A549 (cell line): ENCODE results near the gene CTCFL. TPM values are rescaled to one million over a fixed set of nuclear protein-coding genes. Genes with fewer than 3 reads are reported as not detected.

Experiments used
- ATAC-seq, 2 experiments: fragments of 200-7000 bp in 1 of 2; fragments of >200 bp in 1 of 2; cut with Nextera tagmentation in 1 of 2; cut with Tn5 transposase in 1 of 2; 3 replicates each; pipeline versions ENCODE4 v1.8.0 to v1.9.1; 2018 to 2020; ENCODE audit warnings: mild to moderate bottlenecking in 1 of 2, moderate library complexity in 1 of 2
- CTCF ChIA-PET: fragments of 300-600 bp; sonication (Branson Sonifier 250); formaldehyde crosslinking; extraction: SDS; loops from one replicate; lab custom pipeline; 2021; ENCODE audit warnings: antibody characterized with exemption, inconsistent platforms; lab: Yijun Ruan, JAX
- POLR2A ChIA-PET: fragments of 350-600 bp; formaldehyde crosslinking; extraction: SDS; loops from one replicate; lab custom pipeline; 2021; ENCODE audit warnings: antibody characterized with exemption, inconsistent platforms; lab: Yijun Ruan, JAX
- DNase-seq, 2 experiments: peaks; one replicate each; pipeline versions ENCODE4 v3.0.0 to v3.0.0-alpha.2; 2011 to 2016; ENCODE audit warnings: low read depth in 1 of 2, low spot score in 1 of 2
- FAIRE-seq: peaks from 2 replicates; lab custom pipeline; 2011; peaks lifted over from hg19 to GRCh38; lab: Jason Lieb, UNC
- H3K27ac ChIP-seq, 2 experiments: fragments of >200 bp; sonication (Bioruptor Twin); formaldehyde crosslinking; 3 replicates each; pipeline ENCODE4 v1.5.1; 2016 to 2017
- H3K4me1 ChIP-seq: fragments of >200 bp; sonication (Bioruptor Twin); formaldehyde crosslinking; 3 replicates; pipeline ENCODE4 v1.6.1; 2016
- H3K4me2 ChIP-seq: fragments of >200 bp; sonication (Bioruptor Twin); formaldehyde crosslinking; 3 replicates; pipeline ENCODE4 v1.6.1; 2016
- H3K4me3 ChIP-seq: fragments of >200 bp; sonication (Bioruptor Twin); formaldehyde crosslinking; 3 replicates; pipeline ENCODE4 v1.5.1; 2016
- H3K9me3 ChIP-seq: fragments of >200 bp; sonication (Bioruptor Twin); formaldehyde crosslinking; 3 replicates; pipeline ENCODE4 v1.6.1; 2016
- BHLHE40 ChIP-seq: IDR thresholded peaks from 2 replicates; pipeline ENCODE4 v1.6.1; 2012; ENCODE audit warnings: low read depth, low read length, inconsistent platforms
- CBX2 ChIP-seq: fragments of 200-600 bp; sonication (generic); IDR thresholded peaks from 2 replicates; pipeline ENCODE4 v1.6.1; 2016; ENCODE audit warnings: low read depth, mild to moderate bottlenecking, borderline replicate concordance
- CEBPB ChIP-seq, 2 experiments: fragments of >200 bp in 1 of 2; sonication (Bioruptor Twin) in 1 of 2; formaldehyde crosslinking in 1 of 2; IDR thresholded peaks; 2 replicates each; pipeline ENCODE4 v1.6.1; 2012 to 2016
- EP300 ChIP-seq, 2 experiments: fragments of >200 bp; sonication (Bioruptor Twin); formaldehyde crosslinking; IDR thresholded peaks; 2 replicates in 1 of 2; 3 replicates in 1 of 2; pipeline ENCODE4 v1.6.1; 2016 to 2017
- ESRRA ChIP-seq: fragments of 150-350 bp; IDR thresholded peaks from 2 replicates; pipeline ENCODE4 v1.6.1; 2014; ENCODE audit warnings: mild to moderate bottlenecking, low read length, borderline replicate concordance
- FOSL2 ChIP-seq, 2 experiments: fragments of 450-650 bp in 1 of 2; fragments of >200 bp in 1 of 2; sonication (Bioruptor Twin) in 1 of 2; formaldehyde crosslinking; IDR thresholded peaks; 2 replicates each; pipeline versions ENCODE4 v1.5.0 to v1.6.1; 2016 to 2020; ENCODE audit warnings: mild to moderate bottlenecking in 1 of 2, moderate library complexity in 1 of 2
- HEYL ChIP-seq: fragments of 250-450 bp; sonication (Bioruptor Pico); IDR thresholded peaks from 2 replicates; pipeline ENCODE4 v1.8.0; 2021; ENCODE audit warnings: mild to moderate bottlenecking, moderate library complexity
- HOXA7 ChIP-seq: fragments of 250-450 bp; sonication (Bioruptor Pico); IDR thresholded peaks from 2 replicates; pipeline ENCODE4 v1.5.0; 2020; ENCODE audit warnings: mild to moderate bottlenecking, moderate library complexity
- JUN ChIP-seq, 2 experiments: fragments of >200 bp; sonication (Bioruptor Twin); formaldehyde crosslinking; IDR thresholded peaks; 2 replicates in 1 of 2; 3 replicates in 1 of 2; pipeline ENCODE4 v1.6.1; 2016 to 2017
- JUNB ChIP-seq: fragments of >200 bp; sonication (Bioruptor Twin); formaldehyde crosslinking; IDR thresholded peaks from 2 replicates; pipeline ENCODE4 v1.6.1; 2016
- KDM5A ChIP-seq: fragments of 200-600 bp; sonication (generic); IDR thresholded peaks from 2 replicates; pipeline ENCODE4 v1.6.1; 2016; ENCODE audit warnings: antibody characterized with exemption, mild to moderate bottlenecking
- MAFK ChIP-seq: fragments of 450-650 bp; IDR thresholded peaks from 2 replicates; pipeline ENCODE4 v1.6.1; 2014; ENCODE audit not compliant: partially characterized antibody
- MAZ ChIP-seq: fragments of 150-350 bp; IDR thresholded peaks from 2 replicates; pipeline ENCODE4 v1.6.1; 2014; ENCODE audit warnings: antibody characterized with exemption, low read depth, low read length, borderline replicate concordance
- MYC ChIP-seq: IDR thresholded peaks from 2 replicates; pipeline ENCODE4 v1.6.1; 2012; ENCODE audit warnings: mild to moderate bottlenecking, inconsistent platforms, low read length, improper control_type of control experiment, borderline replicate concordance
- NFE2L2 ChIP-seq: fragments of 150-350 bp; conservative IDR thresholded peaks from 2 replicates; pipeline ENCODE4 v1.6.1; 2014; ENCODE audit warnings: low read length
- NPAS2 ChIP-seq: fragments of 250-450 bp; sonication (Bioruptor Pico); IDR thresholded peaks from 2 replicates; pipeline ENCODE4 v1.8.0; 2022; ENCODE audit warnings: mild to moderate bottlenecking, moderate library complexity, borderline replicate concordance
- NR3C1 ChIP-seq: fragments of >200 bp; sonication (Bioruptor Twin); formaldehyde crosslinking; IDR thresholded peaks from 3 replicates; pipeline ENCODE4 v1.6.1; 2017
- RARB ChIP-seq: fragments of 250-450 bp; sonication (Bioruptor Pico); IDR thresholded peaks from 2 replicates; pipeline ENCODE4 v1.8.0; 2021; ENCODE audit warnings: mild to moderate bottlenecking, moderate library complexity
- RCOR1 ChIP-seq: fragments of 150-350 bp; IDR thresholded peaks from 2 replicates; pipeline ENCODE4 v1.6.1; 2014; ENCODE audit warnings: antibody characterized with exemption, low read length, low read depth
- ZC3H11A ChIP-seq: fragments of 450-650 bp; IDR thresholded peaks from 2 replicates; pipeline ENCODE4 v1.6.1; 2014; ENCODE audit warnings: antibody characterized with exemption, mild to moderate bottlenecking
- ZSCAN20 ChIP-seq: fragments of 250-450 bp; sonication (Bioruptor Pico); IDR thresholded peaks from 2 replicates; pipeline ENCODE4 v1.8.0; 2022; ENCODE audit warnings: mild to moderate bottlenecking, moderate library complexity
- WGBS: methylation state at CpG from one replicate; pipeline ENCODE4 v1.1.6; 2017; ENCODE audit errors: missing lambda C conversion rate; 5-methylcytosine and 5-hydroxymethylcytosine counted together
- polyA plus RNA-seq, 4 experiments: library from polyadenylated mRNA; depleted of rRNA in 3 of 4; stranded (reverse); fragments of >200 nt; fragmentation: RNase III in 1 of 4; extraction: RNeasy Plus Mini Kit Qiagen cat#74134 plus additional on column Dnase treatment in 1 of 4; gene quantifications; 2 replicates in 3 of 4; 3 replicates in 1 of 4; pipeline ENCODE4 v1.2.3, GENCODE V29; 2011 to 2017
- TF ChIP-seq, protein P1 (sequence below): IDR thresholded peaks from 2 replicates; pipeline ENCODE4 v1.6.1; 2012
- TF ChIP-seq, protein P2 (sequence below): fragments of 450-650 bp; IDR thresholded peaks from 2 replicates; pipeline ENCODE4 v1.6.1; 2014; ENCODE audit warnings: antibody characterized with exemption
- TF ChIP-seq, protein P3 (sequence below): fragments of 250-450 bp; sonication (Bioruptor Pico); IDR thresholded peaks from 2 replicates; pipeline ENCODE4 v1.5.0; 2021; ENCODE audit warnings: mild to moderate bottlenecking, moderate library complexity, borderline replicate concordance
- TF ChIP-seq, protein P4 (sequence below): fragments of >200 bp; sonication (Bioruptor Twin); formaldehyde crosslinking; IDR thresholded peaks from 2 replicates; pipeline ENCODE4 v1.6.1; 2016

Gene CTCFL
- polyA plus RNA-seq, 2 of the 4 experiments (the other 2 are of a cell fraction): 0.03 TPM

DNA sequence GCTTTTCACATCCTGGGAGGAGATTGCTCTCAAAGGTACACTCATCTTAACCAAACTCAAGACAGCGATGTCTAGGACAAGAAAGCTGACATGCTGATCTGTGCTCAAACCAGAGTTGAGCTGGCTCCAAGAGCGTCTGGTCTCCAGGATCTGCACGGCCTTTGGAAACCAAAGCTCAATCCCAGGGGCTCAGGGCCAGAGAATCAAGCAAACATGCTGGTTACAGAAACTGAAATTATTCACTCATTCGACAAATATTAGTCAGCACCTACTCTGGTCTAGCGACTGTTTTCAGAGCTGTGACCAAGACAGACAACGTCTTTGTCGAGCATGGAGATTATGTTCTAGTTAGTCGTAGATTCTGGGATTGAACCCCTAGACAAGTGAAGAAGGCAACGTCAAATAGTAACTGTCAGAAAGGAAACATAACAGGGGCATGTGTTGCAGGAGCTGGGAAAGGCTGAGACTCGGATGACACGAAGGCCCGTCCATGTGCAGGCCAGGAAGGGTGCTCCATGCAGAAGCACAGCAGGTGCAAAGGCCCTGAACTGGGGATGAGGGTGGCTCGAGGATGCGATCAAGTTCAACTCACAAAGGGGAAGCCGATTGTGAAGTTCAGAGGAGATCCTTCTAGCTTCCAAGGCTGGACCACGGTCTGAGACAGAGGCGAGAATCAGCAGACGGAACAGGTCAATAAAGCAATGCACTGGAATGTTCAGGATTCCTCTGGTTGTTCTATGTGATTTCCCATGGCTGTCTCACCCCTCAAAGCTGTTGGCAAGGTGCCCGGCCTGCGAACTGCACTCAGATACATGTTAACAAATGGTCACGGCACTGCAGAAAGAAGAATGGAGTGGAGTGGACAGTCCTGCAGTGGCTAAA is 23.5 kb upstream of the CTCFL start:
- H3K4me2 ChIP-seq: no peak overlapping the region
- no peaks in the 10 kb centered on the region for H3K9me3 ChIP-seq
- peaks cover 15% of the 10 kb centered on the region for H3K4me1 ChIP-seq
- DNase-seq: no peak
- TF ChIP-seq, protein P1, sequence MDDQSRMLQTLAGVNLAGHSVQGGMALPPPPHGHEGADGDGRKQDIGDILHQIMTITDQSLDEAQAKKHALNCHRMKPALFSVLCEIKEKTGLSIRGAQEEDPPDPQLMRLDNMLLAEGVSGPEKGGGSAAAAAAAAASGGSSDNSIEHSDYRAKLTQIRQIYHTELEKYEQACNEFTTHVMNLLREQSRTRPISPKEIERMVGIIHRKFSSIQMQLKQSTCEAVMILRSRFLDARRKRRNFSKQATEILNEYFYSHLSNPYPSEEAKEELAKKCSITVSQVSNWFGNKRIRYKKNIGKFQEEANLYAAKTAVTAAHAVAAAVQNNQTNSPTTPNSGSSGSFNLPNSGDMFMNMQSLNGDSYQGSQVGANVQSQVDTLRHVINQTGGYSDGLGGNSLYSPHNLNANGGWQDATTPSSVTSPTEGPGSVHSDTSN: no peak
- TF ChIP-seq NR3C1: no peak
- no peak for TF ChIP-seq KDM5A
- TF ChIP-seq BHLHE40: no peak
- no peak for TF ChIP-seq FOSL2 (IDR thresholded peaks at IDR 0.05)
- TF ChIP-seq FOSL2 (CRISPR knock-in tag; IDR thresholded peaks at IDR 0.05): no peak
- no peak for TF ChIP-seq NPAS2 (CRISPR knock-in tag)
- TF ChIP-seq, protein P2, sequence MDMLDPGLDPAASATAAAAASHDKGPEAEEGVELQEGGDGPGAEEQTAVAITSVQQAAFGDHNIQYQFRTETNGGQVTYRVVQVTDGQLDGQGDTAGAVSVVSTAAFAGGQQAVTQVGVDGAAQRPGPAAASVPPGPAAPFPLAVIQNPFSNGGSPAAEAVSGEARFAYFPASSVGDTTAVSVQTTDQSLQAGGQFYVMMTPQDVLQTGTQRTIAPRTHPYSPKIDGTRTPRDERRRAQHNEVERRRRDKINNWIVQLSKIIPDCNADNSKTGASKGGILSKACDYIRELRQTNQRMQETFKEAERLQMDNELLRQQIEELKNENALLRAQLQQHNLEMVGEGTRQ: no peak
- TF ChIP-seq, protein P3, sequence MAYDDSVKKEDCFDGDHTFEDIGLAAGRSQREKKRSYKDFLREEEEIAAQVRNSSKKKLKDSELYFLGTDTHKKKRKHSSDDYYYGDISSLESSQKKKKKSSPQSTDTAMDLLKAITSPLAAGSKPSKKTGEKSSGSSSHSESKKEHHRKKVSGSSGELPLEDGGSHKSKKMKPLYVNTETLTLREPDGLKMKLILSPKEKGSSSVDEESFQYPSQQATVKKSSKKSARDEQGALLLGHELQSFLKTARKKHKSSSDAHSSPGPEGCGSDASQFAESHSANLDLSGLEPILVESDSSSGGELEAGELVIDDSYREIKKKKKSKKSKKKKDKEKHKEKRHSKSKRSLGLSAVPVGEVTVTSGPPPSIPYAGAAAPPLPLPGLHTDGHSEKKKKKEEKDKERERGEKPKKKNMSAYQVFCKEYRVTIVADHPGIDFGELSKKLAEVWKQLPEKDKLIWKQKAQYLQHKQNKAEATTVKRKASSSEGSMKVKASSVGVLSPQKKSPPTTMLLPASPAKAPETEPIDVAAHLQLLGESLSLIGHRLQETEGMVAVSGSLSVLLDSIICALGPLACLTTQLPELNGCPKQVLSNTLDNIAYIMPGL: no peak
- TF ChIP-seq RARB (CRISPR knock-in tag): no peak
- no peak for TF ChIP-seq NFE2L2
- TF ChIP-seq, protein P4, sequence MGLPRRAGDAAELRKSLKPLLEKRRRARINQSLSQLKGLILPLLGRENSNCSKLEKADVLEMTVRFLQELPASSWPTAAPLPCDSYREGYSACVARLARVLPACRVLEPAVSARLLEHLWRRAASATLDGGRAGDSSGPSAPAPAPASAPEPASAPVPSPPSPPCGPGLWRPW: no peak
- TF ChIP-seq ZC3H11A: no peak
- 62% methylated on average over 21 of the region's 21 CpGs for WGBS
- ChIA-PET POLR2A (no interaction called here), CTCF (interaction anchor here (0.7 to 1.0 kb wide), 2 partner anchors 10 to 34 kb away, joined by 3 read pairs; no protein-coding TSS in a partner anchor)
- peak overlapping the region in 1 of 2 experiments; percentile 33; a peak in 3 of 6 replicates for H3K27ac ChIP-seq
- FAIRE-seq: no peak
- ATAC-seq: no peak
- no peak overlapping the region for H3K4me3 ChIP-seq

DNA sequence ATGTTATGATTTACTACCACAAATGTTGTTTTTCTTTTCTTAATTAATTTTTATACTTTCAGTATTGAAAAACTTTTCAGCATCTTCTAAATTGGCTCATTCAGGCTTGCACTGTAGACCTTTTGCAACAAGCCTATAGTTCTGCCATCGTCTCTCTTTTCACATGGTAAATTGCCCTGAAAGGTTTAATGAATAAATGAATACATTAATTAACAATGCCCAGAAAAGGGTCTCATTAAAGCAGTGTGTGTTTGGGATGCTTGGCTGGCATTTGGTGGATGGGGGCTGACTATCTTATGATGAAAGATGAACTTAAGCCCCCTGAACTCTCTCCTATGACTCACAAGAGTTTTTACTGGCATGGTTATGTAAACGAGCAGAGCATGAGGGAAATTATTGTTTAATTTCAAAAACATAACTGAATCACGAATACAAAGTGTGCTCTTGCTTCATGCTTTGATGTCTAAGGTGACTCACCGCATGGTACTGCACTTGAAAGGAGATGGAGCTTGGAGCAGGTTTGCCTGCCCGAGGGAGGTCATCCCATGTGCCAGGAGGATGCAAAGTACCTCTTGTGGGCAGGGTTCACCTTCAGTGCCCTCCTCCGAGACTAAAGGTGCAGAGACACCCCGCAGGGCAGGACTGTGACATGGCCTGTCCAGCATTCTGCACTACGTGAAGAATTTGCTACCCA is 22.2 kb upstream of the CTCFL start:
- CTCF ChIA-PET: no interaction called here
- H3K27ac ChIP-seq: peak overlapping the region; percentile 24 to 44; a peak in 2 of 6 replicates
- DNase-seq: peak; percentile 13 to 34

More for the DNA sequence above, 22.2 kb upstream of the CTCFL start:
- Histone ChIP-seq H3K4me1 (peaks cover 15% of the 10 kb centered on the region), H3K4me3 (no peak overlapping the region), H3K9me3 (no peaks in the 10 kb centered on the region), H3K4me2 (peak overlapping the region; percentile 36)
- ATAC-seq (peak; percentile 55 to 56; a peak in 4 of 6 replicates), FAIRE-seq (no peak)
- no peak for TF ChIP-seq ESRRA
- no peak for TF ChIP-seq HEYL (CRISPR knock-in tag)
- 0 out of 4 replicates have a peak, but pooled peaks of 1 of the 2 experiments have one; percentile 10 for TF ChIP-seq CEBPB (IDR thresholded peaks at IDR 0.05)
- TF ChIP-seq ZSCAN20 (CRISPR knock-in tag): no peak
- TF ChIP-seq NPAS2 (CRISPR knock-in tag): no peak
- TF ChIP-seq JUN (IDR thresholded peaks at IDR 0.05): 0 out of 5 replicates have a peak, but pooled peaks of 1 of the 2 experiments have one; percentile 16
- no peak for TF ChIP-seq MAFK
- no peak for TF ChIP-seq HOXA7 (CRISPR knock-in tag)
- TF ChIP-seq MAZ: no peak
- TF ChIP-seq MYC: no peak
- peak; percentile 62 for TF ChIP-seq JUNB
- TF ChIP-seq RCOR1: no peak
- TF ChIP-seq BHLHE40: peak; percentile 17; the same call in 1 of the 2 replicates
- TF ChIP-seq CBX2: no peak
- TF ChIP-seq, protein P2: no peak
- TF ChIP-seq EP300 (IDR thresholded peaks at IDR 0.05): 0 out of 5 replicates have a peak, but pooled peaks of 1 of the 2 experiments have one; percentile 44
- TF ChIP-seq FOSL2 (IDR thresholded peaks at IDR 0.05): peak; percentile 63; the same call in 1 of the 2 replicates
- TF ChIP-seq FOSL2 (CRISPR knock-in tag; IDR thresholded peaks at IDR 0.05): peak; percentile 31; the same call in 1 of the 2 replicates
- POLR2A ChIA-PET: no interaction called here
- 34% methylated on average over 8 of the region's 8 CpGs for WGBS
